ENCODE measurements around the gene ATP1A1.

ATP1A1 gene

DNA sequence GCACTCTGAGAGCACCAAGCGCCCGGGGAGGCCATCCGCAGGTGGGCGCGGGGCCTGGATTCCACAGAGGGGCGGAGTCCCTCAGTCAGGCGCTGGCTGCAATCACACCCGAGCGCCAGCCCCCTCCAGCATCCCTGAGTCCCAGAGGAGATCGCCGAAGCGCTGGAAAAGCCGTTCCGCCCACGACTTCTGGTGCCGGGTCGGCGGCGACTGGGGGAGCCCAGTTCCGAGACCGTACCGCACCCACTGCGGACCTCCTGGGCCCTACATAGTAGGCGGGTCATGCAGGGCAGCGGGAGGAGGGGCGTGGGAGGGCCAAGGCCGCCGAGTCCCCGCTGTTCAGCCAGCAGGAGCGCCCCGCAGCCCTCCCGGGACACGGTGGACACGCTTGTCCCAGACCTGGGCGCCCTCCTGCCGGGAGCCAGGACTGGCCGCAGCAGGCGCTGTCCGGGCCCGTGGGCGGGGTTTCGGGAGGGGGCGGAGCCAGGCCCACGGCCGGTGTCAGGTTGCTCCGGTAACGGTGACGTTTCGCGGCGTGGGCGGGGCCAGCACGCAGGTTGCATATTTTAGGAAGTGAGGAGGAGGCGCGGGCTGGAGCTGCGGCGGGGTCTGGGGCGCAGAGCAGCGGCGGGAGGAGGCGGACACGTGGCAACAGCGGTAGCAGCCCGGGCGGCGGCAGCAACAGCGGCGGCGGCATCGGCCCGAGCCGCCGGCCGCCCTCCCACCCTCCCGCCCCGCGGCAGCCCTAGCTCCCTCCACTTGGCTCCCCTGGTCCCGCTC is at the start of gene ATP1A1:
Gene ATP1A1 (plus strand): TSS at position 594 of the 780 bp plus-strand sequence. CDS start 268 bp downstream, outside the sequence.
- Histone ChIP-seq H3K9ac (ENCODE audit: low read length) (peak within 1 kb of the TSS; percentile 92), H3K36me3 (ENCODE audit: control insufficient read depth, insufficient read depth, low read length, severe bottlenecking) (no peaks in the 10 kb centered on the region), H3K9me3 (ENCODE audit: control insufficient read depth, low read length) (no peaks in the 10 kb centered on the region), H3K4me1 (ENCODE audit: control insufficient read depth, insufficient read depth, low read length) (peaks cover 43% of the 10 kb centered on the region), H3K4me3 (ENCODE audit: low read length) (peak within 1 kb of the TSS; percentile 92), H3K27me3 (replicated peaks; ENCODE audit: control insufficient read depth, insufficient read depth, low read length) (no peaks in the 10 kb centered on the region)
- peak; percentile 97 for DNase-seq (ENCODE audit: low read depth)

DNA sequence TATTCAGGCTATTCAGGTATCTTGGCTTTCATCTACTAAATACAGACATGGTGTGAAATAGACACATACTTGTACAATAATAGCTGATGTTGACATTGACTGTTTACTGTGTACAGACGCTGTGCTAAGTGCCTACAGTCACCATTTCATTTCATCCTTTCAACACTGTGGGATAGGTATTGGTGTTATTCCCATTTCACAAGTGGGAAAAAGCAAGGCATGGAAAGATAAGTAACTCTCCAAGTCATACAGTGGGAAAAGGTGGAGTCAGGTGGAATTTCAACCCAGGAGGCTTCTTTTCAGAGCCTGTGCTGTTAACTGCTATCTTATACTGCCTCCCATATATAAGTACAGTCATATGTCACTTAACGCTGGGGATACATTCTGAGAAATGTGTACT is 49.6 kb upstream of the ATP1A1 start:
- H3K4me1 ChIP-seq (ENCODE audit: control insufficient read depth, insufficient read depth, low read length) = no peaks in the 10 kb centered on the region
- H3K9ac ChIP-seq (ENCODE audit: low read length) = no peak overlapping the region
- DNase-seq (ENCODE audit: low read depth) = no peak
- no peaks in the 10 kb centered on the region for H3K36me3 ChIP-seq (ENCODE audit: control insufficient read depth, insufficient read depth, low read length, severe bottlenecking)
- H3K27me3 ChIP-seq (replicated peaks; ENCODE audit: control insufficient read depth, insufficient read depth, low read length) = no peaks in the 10 kb centered on the region
- no peaks in the 10 kb centered on the region for H3K9me3 ChIP-seq (ENCODE audit: control insufficient read depth, low read length)
- no peak overlapping the region for H3K4me3 ChIP-seq (ENCODE audit: low read length)

DNA sequence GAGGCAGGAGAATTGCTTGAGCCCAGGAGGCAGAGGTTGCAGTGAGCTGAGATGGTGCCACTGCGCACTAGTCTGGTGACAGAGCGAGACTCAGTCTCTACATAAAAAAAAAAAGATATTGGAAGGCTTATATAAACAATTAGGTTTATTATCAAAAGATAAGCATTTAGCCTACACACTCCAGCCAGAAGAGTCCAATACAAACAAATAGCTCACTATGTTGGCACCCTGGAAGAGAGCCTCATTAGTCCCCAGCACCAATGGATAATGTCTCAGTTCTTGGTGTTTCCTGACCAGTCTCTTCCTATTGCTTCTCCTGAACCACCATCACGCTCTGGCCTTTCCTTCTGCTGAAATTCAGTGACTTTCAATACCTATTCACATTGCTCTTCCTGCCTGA is 48.6 kb upstream of the ATP1A1 start:
- H3K4me3 ChIP-seq (ENCODE audit: low read length) = no peak overlapping the region

DNA sequence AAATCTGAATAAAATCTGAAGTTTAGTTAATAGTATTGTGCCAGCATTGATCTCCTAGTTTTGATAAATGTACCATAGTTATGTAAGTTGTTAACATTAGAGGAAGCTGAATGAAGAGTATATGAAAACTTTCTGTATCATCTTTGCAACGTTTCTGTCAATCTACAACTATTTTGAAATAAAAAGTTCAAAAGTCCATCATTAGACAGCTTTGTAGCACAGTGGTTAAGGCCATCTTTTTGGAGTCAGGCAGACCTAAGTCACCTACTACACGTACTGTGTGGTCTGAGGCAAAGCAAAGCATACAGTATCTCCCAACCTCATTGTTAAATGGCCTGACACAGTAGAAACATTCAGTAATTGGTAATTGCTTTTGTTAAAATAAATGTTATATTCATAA is 47.9 kb upstream of the ATP1A1 start:
- Histone ChIP-seq H3K4me3 (ENCODE audit: low read length) (no peak overlapping the region), H3K9ac (ENCODE audit: low read length) (no peak overlapping the region), H3K4me1 (ENCODE audit: control insufficient read depth, insufficient read depth, low read length) (peaks cover 4% of the 10 kb centered on the region), H3K27me3 (replicated peaks; ENCODE audit: control insufficient read depth, insufficient read depth, low read length) (no peaks in the 10 kb centered on the region), H3K9me3 (ENCODE audit: control insufficient read depth, low read length) (no peaks in the 10 kb centered on the region), H3K36me3 (ENCODE audit: control insufficient read depth, insufficient read depth, low read length, severe bottlenecking) (no peaks in the 10 kb centered on the region)
- DNase-seq (ENCODE audit: low read depth) = no peak

More for the DNA sequence above, 48.6 kb upstream of the ATP1A1 start:
- DNase-seq (ENCODE audit: low read depth) = no peak
- H3K9ac ChIP-seq (ENCODE audit: low read length) = no peak overlapping the region
- H3K27me3 ChIP-seq (replicated peaks; ENCODE audit: control insufficient read depth, insufficient read depth, low read length) = no peaks in the 10 kb centered on the region
- no peaks in the 10 kb centered on the region for H3K4me1 ChIP-seq (ENCODE audit: control insufficient read depth, insufficient read depth, low read length)
- no peaks in the 10 kb centered on the region for H3K36me3 ChIP-seq (ENCODE audit: control insufficient read depth, insufficient read depth, low read length, severe bottlenecking)
- H3K9me3 ChIP-seq (ENCODE audit: control insufficient read depth, low read length) = no peaks in the 10 kb centered on the region

DNA sequence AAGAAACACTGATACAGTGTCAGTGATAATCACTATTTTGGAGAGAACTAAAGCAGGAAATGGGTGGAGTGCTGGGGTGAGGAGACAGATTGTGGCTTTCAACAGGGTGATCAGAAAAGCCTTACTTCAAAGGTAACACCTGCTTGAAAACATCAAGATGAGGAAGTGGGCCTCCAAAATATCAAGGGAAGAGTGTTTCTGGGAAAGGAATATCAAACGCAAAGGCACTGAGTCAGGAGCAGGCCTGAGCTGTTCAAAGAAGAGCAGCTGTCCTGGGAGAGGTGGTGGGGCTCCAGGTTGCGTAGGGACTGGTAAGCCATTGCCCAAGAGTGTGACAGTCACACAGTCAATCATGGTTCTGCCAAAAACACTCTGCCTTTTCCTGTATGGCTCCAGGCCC is 47.1 kb upstream of the ATP1A1 start:
- Histone ChIP-seq H3K27me3 (replicated peaks; ENCODE audit: control insufficient read depth, insufficient read depth, low read length) (no peaks in the 10 kb centered on the region), H3K4me3 (ENCODE audit: low read length) (no peak overlapping the region), H3K36me3 (ENCODE audit: control insufficient read depth, insufficient read depth, low read length, severe bottlenecking) (no peaks in the 10 kb centered on the region), H3K9me3 (ENCODE audit: control insufficient read depth, low read length) (no peaks in the 10 kb centered on the region), H3K4me1 (ENCODE audit: control insufficient read depth, insufficient read depth, low read length) (peaks cover 4% of the 10 kb centered on the region), H3K9ac (ENCODE audit: low read length) (no peak overlapping the region)
- DNase-seq (ENCODE audit: low read depth) = no peak

DNA sequence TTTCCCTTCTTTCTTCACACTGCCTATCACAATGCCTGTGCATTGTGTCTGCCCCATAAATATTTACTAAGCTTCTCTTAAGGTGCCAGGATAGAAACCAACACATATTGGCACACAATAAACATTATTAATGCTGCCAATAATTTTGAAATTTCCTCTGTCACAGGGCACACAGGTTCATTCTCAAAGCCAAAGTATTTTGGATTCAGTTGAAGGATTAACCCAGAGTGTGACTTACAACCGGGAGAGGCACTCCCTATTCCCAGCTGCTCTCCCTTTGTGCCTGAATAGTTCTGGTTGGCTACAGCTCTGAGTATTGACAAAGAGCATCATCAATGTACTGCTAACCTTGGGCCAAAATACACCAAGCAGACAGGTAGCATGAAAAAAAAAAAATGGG is 46.6 kb upstream of the ATP1A1 start:
- H3K4me1 ChIP-seq (ENCODE audit: control insufficient read depth, insufficient read depth, low read length) = peaks cover 4% of the 10 kb centered on the region
- H3K36me3 ChIP-seq (ENCODE audit: control insufficient read depth, insufficient read depth, low read length, severe bottlenecking) = no peaks in the 10 kb centered on the region
- no peak for DNase-seq (ENCODE audit: low read depth)
- H3K9me3 ChIP-seq (ENCODE audit: control insufficient read depth, low read length) = no peaks in the 10 kb centered on the region
- no peak overlapping the region for H3K9ac ChIP-seq (ENCODE audit: low read length)
- no peaks in the 10 kb centered on the region for H3K27me3 ChIP-seq (replicated peaks; ENCODE audit: control insufficient read depth, insufficient read depth, low read length)
- no peak overlapping the region for H3K4me3 ChIP-seq (ENCODE audit: low read length)

DNA sequence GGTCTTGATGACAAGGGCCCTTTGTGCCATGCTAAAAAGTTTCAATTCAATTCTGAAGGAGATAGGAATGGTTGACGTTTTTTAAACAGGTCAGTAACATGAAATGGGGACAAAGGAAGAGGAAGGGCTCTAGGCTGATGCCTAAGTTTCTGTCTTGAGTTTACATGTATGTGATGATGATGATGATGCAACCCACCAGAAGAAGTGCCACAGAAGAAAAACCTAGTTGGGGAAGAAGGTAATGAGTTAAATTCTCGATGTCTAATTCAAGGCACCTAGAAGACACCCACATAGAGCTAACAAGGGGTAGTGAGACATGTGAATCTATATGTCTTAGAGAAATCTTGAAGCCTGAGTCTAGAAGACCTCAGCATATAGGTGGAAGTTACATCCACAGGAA is 44.4 kb upstream of the ATP1A1 start:
- DNase-seq (ENCODE audit: low read depth) = no peak

DNA sequence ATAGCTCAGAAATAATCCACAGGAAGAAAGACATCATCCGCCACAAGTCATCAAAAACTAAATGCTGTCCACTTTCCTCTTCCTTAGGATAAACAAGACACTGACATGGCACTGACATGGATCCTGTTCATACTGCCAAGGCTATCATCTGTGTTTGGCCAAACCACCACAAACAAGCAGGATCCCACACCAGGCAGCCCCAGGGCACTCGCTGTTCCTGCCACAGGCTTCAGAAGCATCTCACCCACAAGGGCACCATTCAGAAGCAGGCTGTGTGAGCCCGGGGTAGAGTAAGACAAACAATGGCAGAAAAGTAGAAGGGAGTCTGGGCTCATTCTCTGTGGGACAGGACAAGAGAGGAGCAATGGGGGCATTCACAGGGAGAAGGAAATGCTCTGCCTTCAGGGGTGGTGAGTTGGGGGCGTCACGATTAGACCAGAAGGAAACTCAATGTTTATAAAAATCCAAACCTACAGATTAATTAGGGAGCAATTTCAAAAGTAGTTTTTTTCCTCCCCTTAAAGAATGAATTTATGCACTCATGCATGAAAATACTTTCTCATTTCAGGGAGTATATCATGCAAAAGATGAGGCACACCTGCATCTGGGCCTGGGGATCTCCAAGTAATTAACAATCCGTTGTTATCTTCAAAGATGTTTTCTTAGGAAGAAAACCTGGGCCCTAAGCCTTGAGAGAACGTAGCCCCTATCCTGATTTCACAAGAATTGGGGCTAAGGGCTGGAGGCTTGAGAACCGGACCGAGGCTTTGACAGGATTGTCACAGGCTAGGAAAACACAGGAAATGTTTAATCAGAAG is 43.3 kb upstream of the ATP1A1 start:
- no peaks in the 10 kb centered on the region for H3K9me3 ChIP-seq (ENCODE audit: control insufficient read depth, low read length)
- no peaks in the 10 kb centered on the region for H3K27me3 ChIP-seq (replicated peaks; ENCODE audit: control insufficient read depth, insufficient read depth, low read length)
- no peaks in the 10 kb centered on the region for H3K36me3 ChIP-seq (ENCODE audit: control insufficient read depth, insufficient read depth, low read length, severe bottlenecking)
- peak; percentile 28 for DNase-seq (ENCODE audit: low read depth)
- H3K4me3 ChIP-seq (ENCODE audit: low read length) = no peak overlapping the region
- H3K9ac ChIP-seq (ENCODE audit: low read length) = no peak overlapping the region
- H3K4me1 ChIP-seq (ENCODE audit: control insufficient read depth, insufficient read depth, low read length) = peaks cover 12% of the 10 kb centered on the region

More for the DNA sequence above, 44.4 kb upstream of the ATP1A1 start:
- Histone ChIP-seq H3K4me1 (ENCODE audit: control insufficient read depth, insufficient read depth, low read length) (peaks cover 4% of the 10 kb centered on the region), H3K27me3 (replicated peaks; ENCODE audit: control insufficient read depth, insufficient read depth, low read length) (no peaks in the 10 kb centered on the region), H3K9ac (ENCODE audit: low read length) (no peak overlapping the region), H3K36me3 (ENCODE audit: control insufficient read depth, insufficient read depth, low read length, severe bottlenecking) (no peaks in the 10 kb centered on the region), H3K4me3 (ENCODE audit: low read length) (no peak overlapping the region), H3K9me3 (ENCODE audit: control insufficient read depth, low read length) (no peaks in the 10 kb centered on the region)

DNA sequence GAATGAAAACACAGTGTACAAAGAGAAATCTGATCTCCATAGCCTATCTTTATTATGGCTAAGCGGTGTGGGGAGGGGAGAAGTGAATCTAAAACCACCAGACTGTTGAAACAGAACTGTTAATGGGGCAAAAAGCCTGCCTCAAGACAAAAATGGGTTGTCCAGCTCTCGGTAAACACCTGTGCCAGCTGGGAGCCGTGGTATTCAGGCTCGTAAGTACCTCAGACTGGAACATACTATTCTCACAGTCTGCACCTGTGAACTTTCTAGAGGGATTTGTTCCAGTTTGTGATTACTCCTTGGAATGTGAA is 42.7 kb upstream of the ATP1A1 start:
- no peaks in the 10 kb centered on the region for H3K9me3 ChIP-seq (ENCODE audit: control insufficient read depth, low read length)
- H3K36me3 ChIP-seq (ENCODE audit: control insufficient read depth, insufficient read depth, low read length, severe bottlenecking) = no peaks in the 10 kb centered on the region
- H3K27me3 ChIP-seq (replicated peaks; ENCODE audit: control insufficient read depth, insufficient read depth, low read length) = no peaks in the 10 kb centered on the region
- DNase-seq (ENCODE audit: low read depth) = no peak
- no peak overlapping the region for H3K9ac ChIP-seq (ENCODE audit: low read length)
- H3K4me1 ChIP-seq (ENCODE audit: control insufficient read depth, insufficient read depth, low read length) = peaks cover 12% of the 10 kb centered on the region
- H3K4me3 ChIP-seq (ENCODE audit: low read length) = no peak overlapping the region

DNA sequence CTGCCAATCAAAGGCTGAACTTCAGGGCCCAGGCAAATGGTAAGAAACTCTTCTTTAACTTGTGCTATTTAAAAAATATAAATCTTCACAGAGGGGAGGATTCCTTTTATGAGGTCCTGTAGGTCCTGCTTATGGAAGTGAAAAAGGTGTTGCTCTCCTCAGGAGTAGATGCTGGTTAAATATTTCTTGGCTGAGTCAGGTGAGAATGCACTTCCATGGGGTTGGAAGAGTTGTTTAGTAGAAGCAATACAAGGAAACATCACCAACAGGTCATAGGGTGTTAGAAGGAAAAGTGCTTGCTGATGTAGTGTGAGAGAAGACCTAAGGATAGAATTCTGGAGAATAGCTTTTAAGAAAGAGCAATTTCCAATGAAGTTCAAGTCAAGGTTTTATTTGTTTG is 42.2 kb upstream of the ATP1A1 start:
- Histone ChIP-seq H3K27me3 (replicated peaks; ENCODE audit: control insufficient read depth, insufficient read depth, low read length) (no peaks in the 10 kb centered on the region), H3K36me3 (ENCODE audit: control insufficient read depth, insufficient read depth, low read length, severe bottlenecking) (no peaks in the 10 kb centered on the region), H3K4me3 (ENCODE audit: low read length) (no peak overlapping the region), H3K9me3 (ENCODE audit: control insufficient read depth, low read length) (no peaks in the 10 kb centered on the region), H3K9ac (ENCODE audit: low read length) (no peak overlapping the region), H3K4me1 (ENCODE audit: control insufficient read depth, insufficient read depth, low read length) (peaks cover 12% of the 10 kb centered on the region)
- no peak for DNase-seq (ENCODE audit: low read depth)

DNA sequence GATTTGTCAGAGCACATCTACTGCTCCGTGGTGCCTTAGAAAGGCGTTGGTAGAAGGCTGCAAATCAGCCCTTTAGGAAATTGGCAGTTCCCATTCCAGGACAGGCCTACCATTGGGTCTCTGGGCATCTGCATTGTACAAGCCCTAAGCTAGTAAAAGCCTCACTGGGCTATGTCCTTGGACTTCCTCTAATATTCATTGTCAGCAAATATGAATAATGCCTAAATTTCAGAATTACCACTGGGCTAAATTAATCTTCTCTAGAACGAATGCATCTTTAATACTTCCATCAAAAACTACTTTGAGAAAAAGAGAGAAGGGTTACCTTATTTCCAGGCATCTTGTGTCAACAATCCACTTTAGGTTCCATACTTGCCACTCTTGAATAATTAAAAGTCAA is 41.5 kb upstream of the ATP1A1 start:
- Histone ChIP-seq H3K9ac (ENCODE audit: low read length) (no peak overlapping the region), H3K36me3 (ENCODE audit: control insufficient read depth, insufficient read depth, low read length, severe bottlenecking) (no peaks in the 10 kb centered on the region), H3K4me1 (ENCODE audit: control insufficient read depth, insufficient read depth, low read length) (peaks cover 12% of the 10 kb centered on the region), H3K27me3 (replicated peaks; ENCODE audit: control insufficient read depth, insufficient read depth, low read length) (no peaks in the 10 kb centered on the region), H3K9me3 (ENCODE audit: control insufficient read depth, low read length) (no peaks in the 10 kb centered on the region), H3K4me3 (ENCODE audit: low read length) (no peak overlapping the region)
- no peak for DNase-seq (ENCODE audit: low read depth)

All from adipocyte (in vitro differentiated cells).